ENCODE data around the gene ECE1. TPM values are rescaled to one million over a fixed set of nuclear protein-coding genes. Genes with fewer than 3 reads are reported as not detected.

Gene ECE1
- total RNA-seq, 2 donors from 2014 or later = 79.1 to 83.3 TPM

DNA sequence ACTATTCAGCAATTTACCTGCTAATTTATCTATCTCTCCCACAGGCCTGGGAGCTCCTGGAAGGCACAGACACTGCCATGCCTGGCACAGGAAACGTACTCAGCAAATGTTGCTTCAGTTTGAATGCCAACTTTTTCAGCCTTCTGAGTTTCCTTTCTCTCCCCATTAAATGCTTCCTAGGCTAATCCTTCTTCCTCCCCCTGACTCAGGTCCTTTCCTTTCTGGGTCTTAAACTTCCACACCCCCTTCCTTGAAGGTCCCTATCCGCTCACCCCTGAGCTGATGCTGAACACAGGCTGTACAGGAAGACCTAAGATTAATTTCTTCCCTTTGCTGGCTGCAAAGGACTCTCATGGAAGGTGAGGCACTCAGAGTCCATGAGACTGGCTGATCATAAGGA lies 40.3 kb upstream of the ECE1 start:
- H3K27me3 ChIP-seq = no peaks in the 10 kb centered on the region
- TF ChIP-seq POLR2A (IDR thresholded peaks at IDR 0.05) = no peak
- TF ChIP-seq, protein P1, sequence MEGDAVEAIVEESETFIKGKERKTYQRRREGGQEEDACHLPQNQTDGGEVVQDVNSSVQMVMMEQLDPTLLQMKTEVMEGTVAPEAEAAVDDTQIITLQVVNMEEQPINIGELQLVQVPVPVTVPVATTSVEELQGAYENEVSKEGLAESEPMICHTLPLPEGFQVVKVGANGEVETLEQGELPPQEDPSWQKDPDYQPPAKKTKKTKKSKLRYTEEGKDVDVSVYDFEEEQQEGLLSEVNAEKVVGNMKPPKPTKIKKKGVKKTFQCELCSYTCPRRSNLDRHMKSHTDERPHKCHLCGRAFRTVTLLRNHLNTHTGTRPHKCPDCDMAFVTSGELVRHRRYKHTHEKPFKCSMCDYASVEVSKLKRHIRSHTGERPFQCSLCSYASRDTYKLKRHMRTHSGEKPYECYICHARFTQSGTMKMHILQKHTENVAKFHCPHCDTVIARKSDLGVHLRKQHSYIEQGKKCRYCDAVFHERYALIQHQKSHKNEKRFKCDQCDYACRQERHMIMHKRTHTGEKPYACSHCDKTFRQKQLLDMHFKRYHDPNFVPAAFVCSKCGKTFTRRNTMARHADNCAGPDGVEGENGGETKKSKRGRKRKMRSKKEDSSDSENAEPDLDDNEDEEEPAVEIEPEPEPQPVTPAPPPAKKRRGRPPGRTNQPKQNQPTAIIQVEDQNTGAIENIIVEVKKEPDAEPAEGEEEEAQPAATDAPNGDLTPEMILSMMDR (IDR thresholded peaks at IDR 0.05) = no peak
- no peaks in the 10 kb centered on the region for H3K36me3 ChIP-seq (replicated peaks in 1 of 2; ENCODE audit: insufficient read depth in 1 of 2, low read depth in 2 of 2)
- no peak overlapping the region for H3K4me3 ChIP-seq
- WGBS, 2 donors = 29 to 63% methylated on average over 2 of the region's 2 CpGs
- H3K9me3 ChIP-seq = no peaks in the 10 kb centered on the region
- H3K27ac ChIP-seq = peak overlapping the region; percentile 69 to 91 (median 84)
- ATAC-seq (no peak), DNase-seq (no peak)
- intact Hi-C loops (cut with DNase I) = loop anchor here (10.0 kb wide), 1 partner anchor 46 kb away; no protein-coding TSS in a partner anchor
- peaks cover 96% of the 10 kb centered on the region for H3K4me1 ChIP-seq

DNA sequence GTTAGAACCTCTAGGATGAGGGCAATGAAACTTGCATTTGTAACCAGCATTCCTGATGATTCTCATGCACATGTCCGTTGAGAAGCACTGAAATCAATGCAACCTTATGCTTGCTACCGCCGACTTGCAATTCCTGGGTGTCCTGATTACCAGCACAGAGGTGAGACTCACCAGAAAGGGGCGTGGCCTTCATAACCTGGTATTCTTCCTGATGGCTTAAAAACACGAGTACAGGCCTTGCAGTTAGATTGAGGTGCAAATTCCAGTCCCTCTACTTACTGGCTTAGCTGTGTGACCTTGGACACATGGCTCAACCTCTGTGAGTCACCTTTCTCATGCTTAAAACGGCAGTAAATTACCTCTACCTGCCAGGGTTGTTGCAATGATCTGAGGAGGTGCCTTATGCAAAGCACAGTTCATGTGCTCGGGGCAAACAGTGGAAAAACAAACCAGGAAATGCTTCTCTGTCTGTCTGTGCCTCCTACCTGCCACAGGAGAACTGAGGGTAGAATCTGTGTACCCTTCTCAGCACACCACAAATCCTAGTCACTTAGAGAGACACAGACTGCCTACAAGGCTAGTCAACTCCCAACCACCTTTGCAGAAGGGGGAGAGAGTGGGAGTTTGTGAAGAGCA lies 39.1 kb upstream of the ECE1 start:
- ATAC-seq = peak; percentile 73
- Histone ChIP-seq H3K9me3 (no peaks in the 10 kb centered on the region), H3K27me3 (no peaks in the 10 kb centered on the region), H3K36me3 (replicated peaks in 1 of 2; ENCODE audit: insufficient read depth in 1 of 2, low read depth in 2 of 2) (no peaks in the 10 kb centered on the region), H3K27ac (peak overlapping the region; percentile 82 to 91 (median 88)), H3K4me3 (no peak overlapping the region), H3K4me1 (peaks cover 96% of the 10 kb centered on the region)
- DNase-seq = peak; percentile 67 to 91 (median 80)
- WGBS, 2 donors = 9 to 14% methylated on average over 6 to 7 of the region's 7 CpGs
- TF ChIP-seq, protein P1 (IDR thresholded peaks at IDR 0.05) = peak in 3 of 7 experiments; percentile 24 to 41 (median 30)
- peak in 2 of 3 donors; percentile 27 to 36 for TF ChIP-seq POLR2A (IDR thresholded peaks at IDR 0.05)
- intact Hi-C loops (cut with DNase I) = no loop called here

DNA sequence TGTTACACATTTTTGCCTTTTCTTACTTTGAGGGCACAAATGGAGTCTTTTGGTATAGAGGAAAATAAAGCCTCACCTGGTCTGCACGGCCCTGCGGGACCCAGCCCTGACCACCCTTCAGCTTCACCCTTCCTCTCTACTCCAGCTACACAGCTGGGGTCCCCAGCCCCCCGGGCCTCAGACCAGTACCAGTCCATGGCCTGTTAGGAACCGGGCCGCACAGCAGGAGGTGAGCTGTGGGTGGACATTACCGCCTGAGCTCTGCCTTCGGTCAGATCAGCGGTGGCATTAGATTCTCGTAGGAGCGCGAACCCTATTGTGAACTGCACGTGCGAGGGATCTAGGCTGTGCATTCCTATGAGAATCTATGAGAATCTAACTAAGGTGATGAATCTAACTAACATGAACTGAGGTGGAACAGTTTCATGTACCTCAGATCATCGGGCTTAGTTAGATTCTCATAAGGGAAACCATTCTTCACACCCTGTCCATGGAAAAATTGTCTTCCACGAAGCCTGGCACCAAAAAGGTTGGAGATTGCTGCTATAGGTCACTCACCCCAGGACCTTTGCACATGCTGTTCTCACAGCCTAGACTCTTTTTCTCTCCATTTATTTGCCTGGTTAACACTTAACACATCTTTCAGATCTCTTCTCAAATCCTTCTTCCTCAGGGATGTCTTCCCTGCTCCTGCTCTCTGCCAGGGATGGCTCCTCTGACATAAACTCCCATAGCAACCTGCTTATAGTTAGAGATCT lies 37.5 kb upstream of the ECE1 start:
- no peak for TF ChIP-seq POLR2A (IDR thresholded peaks at IDR 0.05)
- TF ChIP-seq, protein P1 (IDR thresholded peaks at IDR 0.05) = no peak
- intact Hi-C loops (cut with DNase I) = no loop called here
- 83 to 85% methylated on average over 6 to 15 of the region's 15 CpGs for WGBS, 2 donors
- Histone ChIP-seq H3K4me1 (peaks cover 97% of the 10 kb centered on the region), H3K27me3 (no peaks in the 10 kb centered on the region), H3K36me3 (replicated peaks in 1 of 2; ENCODE audit: insufficient read depth in 1 of 2, low read depth in 2 of 2) (no peaks in the 10 kb centered on the region), H3K4me3 (no peak overlapping the region), H3K9me3 (no peaks in the 10 kb centered on the region), H3K27ac (peak overlapping the region; percentile 40 to 91 (median 84))
- DNase-seq = no peak
- ATAC-seq = no peak

DNA sequence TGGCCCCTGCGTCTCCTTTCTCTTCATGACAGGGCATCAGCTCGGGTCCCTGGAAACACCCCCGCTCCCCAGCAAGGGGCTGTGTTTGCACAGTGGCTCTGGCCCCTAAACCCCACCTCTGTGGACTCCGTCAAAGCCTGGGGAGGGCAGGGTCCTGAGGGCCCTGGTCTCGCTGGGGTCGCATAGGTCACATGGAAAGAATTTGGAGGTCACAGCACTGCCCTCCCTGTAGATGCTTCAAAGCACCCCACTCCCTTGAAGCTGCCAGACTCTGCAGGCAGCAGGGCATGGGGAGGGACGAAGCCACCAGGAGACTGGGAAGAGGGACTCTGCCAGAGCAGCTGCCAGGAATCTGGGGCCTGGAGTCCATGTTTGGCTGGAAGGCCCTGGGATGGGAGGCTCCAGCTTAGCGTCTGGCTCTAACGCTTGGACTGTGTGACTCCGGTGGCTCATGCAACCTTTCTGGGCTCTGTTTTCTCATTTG lies 36.6 kb upstream of the ECE1 start:
- ATAC-seq (no peak), DNase-seq (peak in 2 of 4 donors; percentile 46 to 60)
- Histone ChIP-seq H3K4me1 (peaks cover 100% of the 10 kb centered on the region), H3K4me3 (no peak overlapping the region), H3K36me3 (replicated peaks in 1 of 2; ENCODE audit: insufficient read depth in 1 of 2, low read depth in 2 of 2) (no peaks in the 10 kb centered on the region), H3K27ac (peak overlapping the region; percentile 40 to 88 (median 84)), H3K9me3 (no peaks in the 10 kb centered on the region), H3K27me3 (no peaks in the 10 kb centered on the region)
- TF ChIP-seq, protein P1 (IDR thresholded peaks at IDR 0.05) = no peak
- no peak for TF ChIP-seq POLR2A (IDR thresholded peaks at IDR 0.05)
- WGBS, 2 donors = 63 to 80% methylated on average over 1 to 10 of the region's 10 CpGs
- intact Hi-C loops (cut with DNase I) = no loop called here
